HL-60/S4 (cell line): ENCODE results near the gene LAMA3.
"Not testable (repeated sequence)": the region's sequence is repeated elsewhere in the genome, so short reads cannot be mapped to it uniquely, and the experiment has no call there.

Experiments
- in situ Hi-C: fragments of 300-500 bp; cut with MboI; formaldehyde crosslinking; loops from 2 replicates; pipeline ENCODE4 v1.14.3; 2022; ENCODE audit warnings: low sequenced_read_pairs

Gene LAMA3

GRCh38 chr18:23703057-23703986, 14.1 kb downstream of the LAMA3 start:
- in situ Hi-C loops, result loop anchor here (10.0 kb wide), 1 partner anchor 79 kb away; no protein-coding TSS in a partner anchor

GRCh38 chr18:23703987-23704384, 14.7 kb downstream of the LAMA3 start:
- in situ Hi-C loops, result loop anchor here (10.0 kb wide), 1 partner anchor 79 kb away; no protein-coding TSS in a partner anchor

DNA sequence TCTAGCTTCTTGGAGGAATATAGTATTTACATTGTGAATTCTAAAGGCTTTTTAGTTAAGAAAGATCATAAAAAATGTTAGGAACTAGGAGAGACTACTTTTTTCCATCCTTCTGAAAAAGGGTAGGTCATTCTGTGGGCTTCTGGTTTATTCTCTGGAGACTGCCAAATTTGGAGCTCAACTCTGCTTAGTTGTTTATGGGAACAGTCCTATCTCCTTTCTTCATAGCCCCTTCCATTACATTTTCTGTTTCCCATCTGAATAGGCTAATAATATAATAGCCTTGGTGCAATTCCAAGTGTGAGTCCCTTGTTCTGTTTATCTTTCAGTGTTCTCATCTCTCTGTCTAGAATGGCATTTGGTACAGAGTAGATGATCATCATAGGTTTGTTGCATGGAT, 15.6 kb downstream of the LAMA3 start:
- in situ Hi-C loops, result loop anchor here (10.0 kb wide), 1 partner anchor 80 kb away; no protein-coding TSS in a partner anchor

DNA sequence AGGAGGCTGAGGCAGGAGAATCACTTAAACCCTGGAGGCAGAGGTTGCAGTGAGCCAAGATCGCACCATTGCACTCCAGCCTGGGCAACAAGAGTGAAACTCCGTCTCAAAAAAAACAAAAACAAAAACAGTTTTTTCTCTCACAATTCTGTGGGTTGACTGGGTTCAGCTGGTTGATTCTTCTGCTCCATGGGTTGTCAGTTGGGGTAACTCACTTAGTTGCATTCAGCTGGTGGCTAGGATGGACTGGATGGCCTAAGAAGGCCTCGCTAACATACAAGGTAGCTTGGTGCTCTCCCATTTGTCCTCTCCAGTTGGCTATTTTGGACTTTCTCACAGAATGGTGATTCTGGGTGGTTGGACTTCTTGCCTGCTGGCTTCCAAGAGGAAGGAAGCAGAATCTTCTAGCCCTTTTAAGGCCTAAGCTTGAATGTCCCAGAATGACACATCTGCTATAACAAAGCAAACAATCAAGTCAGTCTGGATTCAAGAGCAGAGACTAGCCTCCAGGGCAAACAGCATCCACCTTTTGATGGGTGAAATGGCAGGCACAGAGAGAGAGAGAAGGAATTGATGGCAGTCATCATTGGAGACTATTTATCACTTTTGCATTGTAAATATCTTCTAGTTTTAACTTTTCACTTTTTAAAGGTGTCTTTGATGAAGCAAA, 17.9 kb downstream of the LAMA3 start:
- in situ Hi-C loops, result loop anchor here (10.0 kb wide), 1 partner anchor 82 kb away; no protein-coding TSS in a partner anchor

DNA sequence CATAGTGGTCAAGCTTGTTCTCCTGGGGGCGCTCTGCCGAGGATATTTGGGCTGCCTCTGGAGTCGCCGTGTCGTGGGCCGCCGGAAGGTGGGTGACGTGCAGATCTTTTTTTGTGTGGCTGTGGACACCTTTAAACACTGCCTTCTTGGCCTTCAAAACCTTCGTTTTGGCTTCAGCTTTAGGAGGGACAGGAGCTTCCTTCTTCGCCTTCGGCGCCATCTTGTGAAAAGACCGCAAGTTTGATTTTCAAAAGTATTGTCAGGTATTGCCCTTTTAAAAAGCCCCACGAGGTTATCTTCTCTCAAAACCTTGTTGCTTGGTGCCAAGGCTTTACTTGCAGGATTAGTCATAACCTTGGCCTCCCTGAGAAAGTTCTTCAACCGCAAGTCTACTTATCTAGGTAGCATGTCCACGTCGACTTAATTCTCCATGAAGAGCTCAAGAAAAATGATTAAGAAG, 20.8 kb downstream of the LAMA3 start:
- in situ Hi-C loops, result no loop called here

GRCh38 chr18:23710946-23711345, 21.7 kb downstream of the LAMA3 start:
- in situ Hi-C loops, result no loop called here

- in situ Hi-C loops, result no loop called here
These were observed 22.2 kb downstream of the LAMA3 start for GRCh38 chr18:23711426-23711825.

DNA sequence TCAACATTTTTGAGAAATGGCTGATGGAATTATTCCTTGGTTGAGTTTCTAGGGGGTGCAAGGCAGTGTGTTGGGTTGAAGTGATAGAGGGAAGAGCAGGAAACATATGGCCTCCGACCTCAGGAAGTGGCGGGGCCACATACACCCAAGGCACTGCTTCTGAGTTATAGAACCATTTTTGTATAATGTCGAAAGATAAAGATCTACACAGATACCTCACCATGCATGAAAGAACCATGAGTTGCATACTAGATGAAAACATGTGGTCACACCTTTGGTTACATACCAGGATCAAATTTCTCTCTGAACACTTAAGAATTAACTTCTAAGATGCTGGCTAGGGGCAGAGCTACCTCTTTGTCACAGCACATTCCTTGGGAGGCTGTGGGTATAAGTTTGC, 23.2 kb downstream of the LAMA3 start:
- in situ Hi-C loops, result no loop called here

DNA sequence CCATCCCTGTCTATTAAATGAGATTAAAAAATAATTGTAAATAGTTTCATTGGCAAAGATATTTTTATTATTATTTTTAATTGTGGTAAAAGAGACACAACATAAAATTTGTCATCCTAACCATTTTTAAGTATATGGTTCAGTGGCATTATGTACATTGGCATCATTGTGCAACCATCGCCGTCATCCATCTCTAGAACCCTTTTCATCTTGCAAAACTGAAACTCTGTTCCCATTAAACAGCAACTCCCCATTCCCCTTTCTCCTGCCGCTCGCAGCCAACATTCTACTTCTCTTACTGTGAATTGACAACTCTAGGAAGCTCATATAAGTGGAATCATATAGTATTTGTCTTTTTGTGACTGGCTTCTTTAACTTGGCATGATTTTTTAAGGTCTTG, 25.3 kb downstream of the LAMA3 start:
- in situ Hi-C loops, result no loop called here

- in situ Hi-C loops, result not testable (repeated sequence)
These were observed 26.8 kb downstream of the LAMA3 start for GRCh38 chr18:23716079-23716478.

GRCh38 chr18:23716516-23716915, 27.3 kb downstream of the LAMA3 start:
- in situ Hi-C loops, result no loop called here

- in situ Hi-C loops, result no loop called here
These were observed 27.7 kb downstream of the LAMA3 start for GRCh38 chr18:23716966-23717365.

DNA sequence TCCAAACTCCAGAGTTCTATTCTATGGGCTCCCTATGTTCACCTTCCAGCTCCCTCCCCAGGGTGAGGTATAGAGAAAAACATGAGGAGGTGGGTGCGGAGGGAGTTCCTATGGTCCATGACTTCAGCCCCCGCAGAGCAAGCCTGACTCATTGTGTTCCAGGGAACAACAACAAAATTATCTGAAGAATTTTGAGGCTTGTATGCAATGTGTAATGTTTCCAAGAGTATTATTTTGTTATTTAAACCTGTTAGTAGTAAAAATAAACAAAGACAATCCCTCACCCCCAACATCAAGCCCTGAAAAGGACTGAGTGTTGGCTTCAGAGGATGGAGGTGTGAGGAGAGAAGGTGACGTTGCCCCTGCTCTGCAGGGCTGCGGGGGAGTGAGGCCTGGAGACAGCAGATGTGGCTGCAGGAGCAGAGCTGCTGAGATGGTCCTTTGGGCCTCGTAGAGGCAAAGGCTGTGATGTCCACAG, 29.0 kb downstream of the LAMA3 start:
- in situ Hi-C loops, result no loop called here

- in situ Hi-C loops, result no loop called here
These were observed 29.5 kb downstream of the LAMA3 start for GRCh38 chr18:23718731-23719130.

DNA sequence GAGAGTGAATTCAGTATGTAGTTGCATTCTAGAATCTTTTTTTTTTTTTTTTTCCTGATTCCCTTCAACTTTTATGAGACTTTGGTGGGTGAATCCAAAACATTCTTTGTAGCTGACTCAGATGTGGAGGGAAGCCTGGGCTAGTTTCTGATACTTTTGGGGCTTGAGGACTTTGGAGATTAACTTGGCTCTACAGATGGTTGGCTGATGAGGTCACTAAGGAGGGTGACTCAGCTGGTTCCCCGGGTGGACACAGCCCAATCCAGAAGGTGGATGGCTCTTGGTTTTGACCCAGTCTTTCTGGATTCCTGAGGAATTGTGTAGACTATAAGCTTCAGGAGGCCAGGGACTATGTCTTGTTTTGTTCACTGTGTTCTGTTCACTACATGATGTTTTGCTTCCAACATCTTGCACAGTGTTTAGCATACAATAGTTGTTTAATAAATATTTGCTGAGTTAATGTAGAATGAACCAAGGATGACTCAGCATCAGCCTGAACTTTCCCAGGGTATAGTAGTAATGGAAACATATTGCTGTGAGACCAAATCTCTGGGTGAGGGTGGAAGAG, 30.5 kb downstream of the LAMA3 start:
- in situ Hi-C loops, result no loop called here

DNA sequence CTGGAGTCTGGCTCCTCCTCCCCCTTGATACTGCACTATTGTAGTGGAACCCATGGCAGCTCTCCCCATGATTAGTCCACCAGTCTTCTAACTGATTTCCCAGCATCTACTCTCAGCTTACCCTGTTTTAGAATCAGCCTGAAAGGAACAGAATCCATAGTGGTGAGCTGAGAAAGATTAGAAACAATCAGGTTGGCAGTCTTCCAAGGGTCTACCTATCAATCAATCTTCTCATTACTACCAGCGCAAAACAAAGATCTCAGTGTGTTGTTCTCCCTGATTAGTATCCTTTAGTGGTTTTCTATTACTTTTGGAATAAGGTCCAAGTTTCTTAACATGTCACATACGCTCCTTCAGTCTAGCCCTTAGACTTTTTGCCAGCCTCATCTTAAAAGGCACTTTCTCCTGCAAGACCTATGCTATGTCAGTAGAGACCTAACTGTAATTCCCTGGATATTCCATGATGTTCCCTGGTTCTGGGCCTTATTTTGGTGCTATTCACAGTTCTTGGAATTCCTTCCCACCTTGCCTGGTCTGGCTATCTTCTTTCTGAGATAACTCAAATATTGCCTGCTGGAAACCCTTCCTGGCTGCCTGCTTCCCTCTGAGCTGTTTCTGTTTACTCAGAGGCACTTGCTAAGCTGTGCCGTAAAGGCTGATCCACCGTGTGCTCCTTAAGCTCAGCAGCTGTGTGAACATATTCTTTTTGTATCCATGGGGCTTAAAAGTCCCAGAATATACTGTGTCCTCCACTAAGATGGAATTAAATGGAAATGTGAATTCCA, 32.6 kb downstream of the LAMA3 start:
- in situ Hi-C loops, result no loop called here

DNA sequence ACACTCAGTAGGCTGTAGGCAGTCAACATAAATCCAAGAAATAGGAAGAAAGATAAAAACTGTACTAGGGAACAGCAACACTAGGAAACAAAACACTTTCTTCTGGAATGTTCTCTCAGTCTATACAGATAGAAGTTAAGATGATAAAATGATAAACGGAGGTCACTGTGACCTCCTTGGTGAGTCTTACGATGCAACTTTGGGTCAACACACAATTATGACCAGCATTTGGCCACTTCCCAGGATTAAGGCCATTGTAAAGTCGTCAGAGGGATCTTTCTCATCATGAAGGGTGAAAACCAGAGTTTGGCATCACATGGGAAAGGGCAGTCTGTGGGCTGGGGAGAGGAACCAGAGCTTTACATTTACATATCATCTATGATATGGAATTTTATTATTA, 33.4 kb downstream of the LAMA3 start:
- in situ Hi-C loops, result no loop called here

DNA sequence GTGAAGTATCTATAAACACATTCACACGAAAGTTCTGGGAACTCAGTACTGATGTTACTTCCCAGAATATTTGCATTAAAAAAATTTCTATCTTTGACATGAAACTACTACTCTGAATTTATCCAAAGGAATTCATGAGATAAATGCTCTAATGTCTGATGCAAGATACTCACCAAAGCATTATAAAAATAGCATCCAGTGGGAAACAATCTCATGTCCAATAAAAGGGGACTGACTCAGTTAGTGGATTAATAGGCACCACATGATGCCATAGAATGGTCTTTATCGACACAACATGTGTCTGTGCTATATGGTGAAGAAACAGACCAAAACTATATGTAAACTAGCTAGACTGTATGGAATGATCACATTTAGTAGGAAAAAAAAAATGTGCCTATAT, 33.9 kb downstream of the LAMA3 start:
- in situ Hi-C loops, result no loop called here

- in situ Hi-C loops, result no loop called here
These were observed 35.4 kb downstream of the LAMA3 start for GRCh38 chr18:23724681-23725080.

GRCh38 chr18:23725351-23725750, 36.1 kb downstream of the LAMA3 start:
- in situ Hi-C loops, result no loop called here
